Esophagus (tissue), 2 donors: ENCODE results near the gene LONP1. TPM values are rescaled to one million over a fixed set of nuclear protein-coding genes. Genes with fewer than 3 reads are reported as not detected.
"Not testable (repeated sequence)": the region's sequence is repeated elsewhere in the genome, so short reads cannot be mapped to it uniquely, and the experiment has no call there.

Experiments
- H3K27ac ChIP-seq, 2 donors: one replicate each; pipeline ENCODE4 v1.5.1; 2013; ENCODE audit warnings: low read depth in 2 of 2, mild to moderate bottlenecking in 2 of 2, inconsistent platforms in 1 of 2, low read length in 1 of 2, moderate library complexity in 1 of 2
- H3K27me3 ChIP-seq, 2 donors: one replicate each; pipeline ENCODE4 v1.6.1; 2013; ENCODE audit warnings: low read length in 2 of 2, control low read depth in 1 of 2, mild to moderate bottlenecking in 1 of 2; ENCODE audit not compliant: insufficient read depth in 2 of 2, control insufficient read depth in 1 of 2
- H3K36me3 ChIP-seq, 2 donors: one replicate each; pipeline ENCODE4 v1.6.1; 2013; ENCODE audit warnings: low read length in 1 of 2; ENCODE audit not compliant: control insufficient read depth in 2 of 2, insufficient read depth in 2 of 2
- H3K4me1 ChIP-seq, 2 donors: one replicate each; pipeline ENCODE4 v1.6.1; 2013; ENCODE audit warnings: low read length in 1 of 2; ENCODE audit not compliant: control insufficient read depth in 2 of 2, insufficient read depth in 2 of 2
- H3K4me3 ChIP-seq, 2 donors: one replicate each; pipeline ENCODE4 v1.5.1; 2013; ENCODE audit warnings: low read length in 2 of 2, mild to moderate bottlenecking in 2 of 2, low read depth in 1 of 2, moderate library complexity in 1 of 2
- H3K9me3 ChIP-seq, 2 donors: one replicate each; pipeline ENCODE4 v1.6.1; 2013; ENCODE audit warnings: mild to moderate bottlenecking in 2 of 2, low read depth in 1 of 2, low read length in 1 of 2, moderate library complexity in 1 of 2; ENCODE audit not compliant: control insufficient read depth in 2 of 2, insufficient read depth in 1 of 2
- WGBS, 2 donors: extraction: QIAGEN DNeasy Blood & Tissue Kit; methylation state at CpG; one replicate each; pipeline ENCODE4 v1.1.7; 2013; 5-methylcytosine and 5-hydroxymethylcytosine counted together
- polyA plus RNA-seq, 2 donors: library from polyadenylated mRNA; stranded (reverse); fragments of 200-250 nt; gene quantifications; one replicate each; pipeline ENCODE4 v1.2.3, GENCODE V29; 2013
- donor health status: healthy with polysubstance abuse.
- donor health status: Bipolar disorder and iron deficiency.

Gene LONP1
- polyA plus RNA-seq, 2 donors, result 19.3 to 36.1 TPM

GRCh38 chr19:5743630-5744029, 23.7 kb upstream of the LONP1 start:
- Histone ChIP-seq H3K9me3 (no peaks in the 10 kb centered on the region), H3K27me3 (no peaks in the 10 kb centered on the region), H3K4me1 (no peaks in the 10 kb centered on the region), H3K4me3 (no peak overlapping the region), H3K36me3 (no peaks in the 10 kb centered on the region), H3K27ac (no peak overlapping the region)

GRCh38 chr19:5742051-5742450, 22.1 kb upstream of the LONP1 start:
- 85% methylated on average over 19 of the region's 19 CpGs for WGBS, 2 donors
- no peak overlapping the region for H3K27ac ChIP-seq
- no peak overlapping the region for H3K4me3 ChIP-seq
- no peaks in the 10 kb centered on the region for H3K27me3 ChIP-seq
- no peaks in the 10 kb centered on the region for H3K9me3 ChIP-seq
- H3K4me1 ChIP-seq, result no peaks in the 10 kb centered on the region
- H3K36me3 ChIP-seq, result no peaks in the 10 kb centered on the region

DNA sequence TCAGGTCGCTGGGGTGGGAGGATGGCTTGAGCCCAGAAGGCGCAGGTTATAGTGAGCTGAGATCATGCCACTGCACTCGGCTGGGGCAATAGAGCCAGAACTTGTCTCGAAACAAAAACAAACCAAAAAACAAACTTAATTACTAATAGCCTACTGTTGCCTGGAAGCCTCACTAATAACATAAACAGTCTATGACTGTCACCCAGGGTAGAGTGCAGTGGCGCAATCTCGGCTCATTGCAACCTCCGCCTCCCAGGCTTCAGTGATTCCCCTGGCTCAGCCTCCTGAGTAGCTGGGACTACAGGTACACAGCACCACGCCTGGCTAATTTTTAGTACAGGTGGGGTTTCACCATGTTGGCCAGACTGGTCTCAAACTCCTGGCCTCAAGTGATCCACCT, 18.5 kb upstream of the LONP1 start:
- Histone ChIP-seq H3K27me3 (no peaks in the 10 kb centered on the region), H3K9me3 (no peaks in the 10 kb centered on the region), H3K27ac (no peak overlapping the region), H3K36me3 (no peaks in the 10 kb centered on the region), H3K4me1 (no peaks in the 10 kb centered on the region), H3K4me3 (no peak overlapping the region)
- WGBS, 2 donors, result 63 to 67% methylated on average over 8 of the region's 8 CpGs

DNA sequence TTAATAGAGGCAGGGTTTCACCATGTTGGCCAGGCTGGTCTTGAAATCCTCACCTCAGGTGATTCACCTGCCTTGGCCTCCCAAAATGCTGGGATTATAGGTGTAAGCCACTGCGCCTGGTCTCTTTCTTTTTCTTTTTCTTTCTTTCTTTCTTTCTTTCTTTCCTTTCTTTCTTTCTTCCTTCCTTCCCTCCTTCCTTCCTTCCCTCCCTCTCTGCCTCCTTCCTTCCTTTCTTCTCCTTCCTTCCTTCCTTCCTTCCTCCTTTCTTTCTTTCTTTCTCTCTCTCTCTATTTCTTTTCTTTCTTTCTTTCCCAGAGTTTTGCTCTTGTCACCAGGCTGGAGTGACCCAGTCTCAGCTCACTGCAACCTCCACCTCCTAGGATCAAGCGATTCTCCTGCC, 13.2 kb upstream of the LONP1 start:
- not testable (repeated sequence) for H3K27me3 ChIP-seq, H3K27ac ChIP-seq, H3K4me1 ChIP-seq, H3K36me3 ChIP-seq, H3K9me3 ChIP-seq, H3K4me3 ChIP-seq
- 81 to 84% methylated on average over 2 of the region's 2 CpGs for WGBS, 2 donors

DNA sequence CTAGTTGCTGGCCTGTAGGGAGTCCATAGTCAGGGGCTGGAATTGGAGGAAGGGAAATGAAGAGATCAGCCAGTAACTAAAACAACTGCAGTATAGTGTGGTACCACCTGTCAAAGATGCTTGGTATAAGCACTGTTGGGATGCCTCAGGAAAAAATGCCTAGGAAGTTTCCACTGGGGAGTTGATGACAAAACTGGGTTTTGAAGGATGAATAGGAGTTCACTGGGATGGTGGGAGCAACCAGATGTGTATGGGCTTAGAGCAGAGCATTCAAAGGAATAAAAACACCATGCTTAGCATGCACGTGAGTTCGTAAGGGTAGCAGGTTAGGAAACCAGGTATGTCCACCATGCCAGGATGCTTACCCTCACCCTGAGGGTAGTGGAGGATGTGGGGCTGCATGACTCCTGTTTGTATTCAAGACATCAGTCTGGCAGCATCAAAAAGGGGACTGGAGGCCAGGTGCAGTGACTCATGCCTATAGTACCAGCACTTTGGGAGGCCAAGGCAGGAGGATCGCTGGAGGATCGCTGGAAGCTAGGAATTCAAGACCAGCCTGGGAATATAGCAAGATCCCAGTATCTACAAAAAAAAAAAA, 7.6 kb upstream of the LONP1 start:
- Histone ChIP-seq H3K36me3 (no peaks in the 10 kb centered on the region), H3K4me1 (no peaks in the 10 kb centered on the region), H3K27ac (no peak overlapping the region), H3K4me3 (no peak overlapping the region), H3K27me3 (no peaks in the 10 kb centered on the region), H3K9me3 (no peaks in the 10 kb centered on the region)
- WGBS, 2 donors, result 95 to 96% methylated on average over 4 of the region's 4 CpGs

DNA sequence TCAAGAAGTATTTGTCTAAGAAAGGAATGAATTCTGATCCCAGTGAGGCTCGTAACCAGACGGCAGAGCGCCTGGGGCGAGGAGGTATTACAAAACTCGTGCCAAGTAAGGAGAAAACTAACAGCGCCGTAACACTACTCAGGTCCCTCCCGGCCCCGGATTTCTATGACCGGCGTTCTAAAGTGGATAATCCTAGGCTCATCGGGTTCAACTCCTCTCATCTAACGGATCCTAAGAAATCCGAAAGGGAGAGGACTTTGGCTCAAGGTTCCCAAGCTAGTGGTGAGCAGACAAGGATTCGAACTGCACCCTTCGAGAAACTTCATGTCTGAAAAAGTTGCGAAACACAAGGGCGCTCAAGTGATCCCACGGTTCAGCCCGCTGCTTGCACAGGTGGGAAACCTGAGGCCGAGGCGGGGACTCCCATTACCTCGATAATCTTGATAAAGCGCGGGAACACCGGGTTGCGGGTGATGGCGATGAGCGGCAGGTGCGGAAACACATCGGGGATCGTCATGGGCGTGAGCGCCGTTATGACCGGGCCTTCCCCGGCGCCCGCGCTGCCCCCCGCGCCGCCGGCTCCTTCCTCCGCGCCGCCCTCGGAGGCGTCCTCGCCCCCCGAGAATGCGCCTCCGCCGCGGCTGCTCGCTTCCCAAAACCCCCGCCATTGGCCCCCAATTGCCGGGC, 529 bp downstream of the LONP1 start:
- peak overlapping the region; percentile 83 to 87 for H3K4me3 ChIP-seq
- 0 to 1% methylated on average over 50 to 58 of the region's 58 CpGs for WGBS, 2 donors
- peaks cover 2 to 4% of the 10 kb centered on the region in 2 donors for H3K4me1 ChIP-seq
- H3K9me3 ChIP-seq, result no peaks in the 10 kb centered on the region
- H3K27ac ChIP-seq, result peak overlapping the region; percentile 92 to 93
- no peaks in the 10 kb centered on the region for H3K36me3 ChIP-seq
- H3K27me3 ChIP-seq, result no peaks in the 10 kb centered on the region

GRCh38 chr19:5718579-5719273, 1.2 kb downstream of the LONP1 start:
- H3K27me3 ChIP-seq, result no peaks in the 10 kb centered on the region
- 22 to 24% methylated on average over 11 of the region's 11 CpGs for WGBS, 2 donors

DNA sequence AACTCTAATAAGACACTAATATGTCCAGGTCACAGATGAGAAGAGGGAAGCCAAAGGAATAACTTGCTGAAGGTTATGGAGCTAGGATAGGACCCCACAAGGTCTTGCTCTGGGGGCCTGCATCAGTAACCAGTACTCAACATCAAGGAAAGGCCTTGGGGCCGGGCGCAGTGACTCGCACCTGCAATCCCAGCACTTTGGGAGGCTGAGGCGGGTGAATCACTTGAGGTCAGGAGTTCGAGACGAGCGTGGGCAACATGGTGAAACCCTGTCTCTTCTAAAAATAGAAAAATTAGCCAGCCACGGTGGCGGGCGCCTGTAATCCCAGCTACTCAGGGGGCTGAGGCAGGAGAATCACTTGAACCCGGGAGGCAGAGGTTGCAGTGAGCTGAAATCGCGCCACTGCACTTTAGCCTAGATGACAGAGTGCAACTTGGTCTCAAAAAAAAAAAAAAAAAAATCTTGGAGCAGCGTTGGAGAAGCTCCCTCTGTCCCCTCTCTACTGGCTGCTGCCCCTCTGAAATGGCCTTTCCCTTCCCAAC, 1.8 kb downstream of the LONP1 start:
- peaks cover 2 to 4% of the 10 kb centered on the region in 2 donors for H3K4me1 ChIP-seq
- 57 to 62% methylated on average over 14 of the region's 14 CpGs for WGBS, 2 donors
- H3K27me3 ChIP-seq, result no peaks in the 10 kb centered on the region
- no peak overlapping the region for H3K4me3 ChIP-seq
- H3K27ac ChIP-seq, result no peak overlapping the region
- H3K36me3 ChIP-seq, result peaks cover 3 to 7% of the 10 kb centered on the region in 2 donors
- H3K9me3 ChIP-seq, result no peaks in the 10 kb centered on the region

More at GRCh38 chr19:5718579-5719273, 1.2 kb downstream of the LONP1 start:
- Histone ChIP-seq H3K36me3 (peaks cover under 1 to 4% of the 10 kb centered on the region in 2 donors), H3K4me3 (peak overlapping the region; percentile 83 to 87), H3K4me1 (peaks cover 2 to 4% of the 10 kb centered on the region in 2 donors), H3K27ac (peak overlapping the region; percentile 92 to 93), H3K9me3 (no peaks in the 10 kb centered on the region)

GRCh38 chr19:5717215-5717935, 2.6 kb downstream of the LONP1 start:
- Histone ChIP-seq H3K36me3 (peaks cover 8 to 10% of the 10 kb centered on the region in 2 donors), H3K4me1 (peaks cover 2 to 4% of the 10 kb centered on the region in 2 donors), H3K9me3 (no peaks in the 10 kb centered on the region), H3K27ac (no peak overlapping the region), H3K4me3 (no peak overlapping the region), H3K27me3 (no peaks in the 10 kb centered on the region)
- WGBS, 2 donors, result 80% methylated on average over 8 of the region's 8 CpGs
